ENCODE results near the gene FCSK.

Gene FCSK

GRCh38 chr16:70463235-70463634 is 8.8 kb downstream of the FCSK start:
- no peak for ATAC-seq
- Mint-ChIP-seq H3K9me3 (no peaks in the 10 kb centered on the region), H3K4me3 (no peak overlapping the region), H3K36me3 (peaks cover 11% of the 10 kb centered on the region), H3K27ac (no peak overlapping the region), H3K27me3 (no peaks in the 10 kb centered on the region), H3K4me1 (no peaks in the 10 kb centered on the region)

DNA sequence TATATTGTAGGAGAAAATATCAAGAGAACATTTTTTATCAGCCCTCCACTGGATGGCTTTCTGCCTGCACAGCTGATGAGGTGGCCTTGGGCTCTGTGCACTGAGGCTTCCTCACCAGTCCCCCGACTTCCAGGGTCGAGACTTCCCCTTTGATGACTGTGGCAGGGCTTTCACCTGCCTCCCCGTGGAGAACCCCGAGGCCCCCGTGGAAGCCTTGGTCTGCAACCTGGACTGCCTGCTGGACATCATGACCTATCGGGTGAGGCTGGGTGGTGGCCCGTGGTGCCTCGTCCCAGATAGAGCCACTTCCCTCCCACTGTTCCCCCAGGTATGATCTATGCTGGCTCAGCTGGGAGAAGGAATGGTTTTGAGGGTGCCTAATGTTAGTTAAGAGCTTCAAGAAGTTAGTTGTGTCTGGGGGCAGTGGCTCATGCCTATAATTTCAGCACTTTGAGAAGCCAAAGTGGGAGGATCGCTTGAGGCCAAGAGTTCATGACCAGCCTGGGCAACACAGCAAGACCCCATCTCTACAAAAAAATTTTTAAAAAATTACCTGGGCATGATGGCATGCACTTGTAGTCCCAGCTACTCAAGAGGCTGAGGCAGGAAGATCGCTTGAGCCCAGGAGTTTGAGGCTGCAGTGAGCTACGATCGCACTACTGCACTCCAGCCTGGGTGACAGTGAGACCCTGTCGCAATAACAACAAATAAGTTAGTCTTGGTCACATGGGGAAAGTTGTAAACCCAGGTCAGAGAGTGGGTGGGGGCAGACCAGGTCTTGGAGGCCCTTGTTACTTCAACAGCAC is 11.8 kb downstream of the FCSK start:
- no peak for ATAC-seq
- peaks cover 16% of the 10 kb centered on the region for H3K36me3 Mint-ChIP-seq
- no peaks in the 10 kb centered on the region for H3K4me1 Mint-ChIP-seq
- H3K9me3 Mint-ChIP-seq = no peaks in the 10 kb centered on the region
- H3K27me3 Mint-ChIP-seq = no peaks in the 10 kb centered on the region
- no peak overlapping the region for H3K4me3 Mint-ChIP-seq
- no peak overlapping the region for H3K27ac Mint-ChIP-seq

GRCh38 chr16:70466805-70467076 is 12.3 kb downstream of the FCSK start:
- H3K27me3 Mint-ChIP-seq = no peaks in the 10 kb centered on the region

DNA sequence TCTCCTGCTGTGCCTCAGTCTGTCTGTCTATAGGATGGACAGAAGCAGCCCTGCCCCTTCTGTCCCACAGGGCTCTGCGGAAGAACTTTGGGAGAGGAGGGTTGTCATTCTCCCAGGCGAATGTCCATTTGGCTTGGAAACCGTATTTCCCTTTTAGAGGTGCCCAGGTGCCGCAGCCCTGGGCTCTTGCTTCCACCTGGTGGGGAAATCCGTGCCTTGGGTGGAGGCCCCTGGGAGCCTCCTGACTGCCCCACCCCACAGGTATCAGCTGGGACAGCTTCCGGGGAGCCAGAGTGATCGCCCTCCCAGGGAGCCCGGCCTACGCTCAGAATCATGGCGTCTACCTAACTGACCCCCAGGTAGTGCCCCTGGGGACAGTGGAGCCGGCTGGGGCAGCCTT is 12.7 kb downstream of the FCSK start:
- no peak for ATAC-seq
- peaks cover 16% of the 10 kb centered on the region for H3K36me3 Mint-ChIP-seq
- H3K27ac Mint-ChIP-seq = no peak overlapping the region
- no peaks in the 10 kb centered on the region for H3K27me3 Mint-ChIP-seq
- H3K4me1 Mint-ChIP-seq = no peaks in the 10 kb centered on the region
- no peak overlapping the region for H3K4me3 Mint-ChIP-seq
- no peaks in the 10 kb centered on the region for H3K9me3 Mint-ChIP-seq

More at GRCh38 chr16:70466805-70467076, 12.3 kb downstream of the FCSK start:
- ATAC-seq = no peak
- peaks cover 16% of the 10 kb centered on the region for H3K36me3 Mint-ChIP-seq
- H3K9me3 Mint-ChIP-seq = no peaks in the 10 kb centered on the region
- no peaks in the 10 kb centered on the region for H3K4me1 Mint-ChIP-seq
- no peak overlapping the region for H3K4me3 Mint-ChIP-seq
- no peak overlapping the region for H3K27ac Mint-ChIP-seq

GRCh38 chr16:70467608-70468007 is 13.2 kb downstream of the FCSK start:
- Mint-ChIP-seq H3K36me3 (peaks cover 16% of the 10 kb centered on the region), H3K4me1 (no peaks in the 10 kb centered on the region), H3K27ac (no peak overlapping the region), H3K27me3 (no peaks in the 10 kb centered on the region), H3K9me3 (no peaks in the 10 kb centered on the region), H3K4me3 (no peak overlapping the region)
- no peak for ATAC-seq

DNA sequence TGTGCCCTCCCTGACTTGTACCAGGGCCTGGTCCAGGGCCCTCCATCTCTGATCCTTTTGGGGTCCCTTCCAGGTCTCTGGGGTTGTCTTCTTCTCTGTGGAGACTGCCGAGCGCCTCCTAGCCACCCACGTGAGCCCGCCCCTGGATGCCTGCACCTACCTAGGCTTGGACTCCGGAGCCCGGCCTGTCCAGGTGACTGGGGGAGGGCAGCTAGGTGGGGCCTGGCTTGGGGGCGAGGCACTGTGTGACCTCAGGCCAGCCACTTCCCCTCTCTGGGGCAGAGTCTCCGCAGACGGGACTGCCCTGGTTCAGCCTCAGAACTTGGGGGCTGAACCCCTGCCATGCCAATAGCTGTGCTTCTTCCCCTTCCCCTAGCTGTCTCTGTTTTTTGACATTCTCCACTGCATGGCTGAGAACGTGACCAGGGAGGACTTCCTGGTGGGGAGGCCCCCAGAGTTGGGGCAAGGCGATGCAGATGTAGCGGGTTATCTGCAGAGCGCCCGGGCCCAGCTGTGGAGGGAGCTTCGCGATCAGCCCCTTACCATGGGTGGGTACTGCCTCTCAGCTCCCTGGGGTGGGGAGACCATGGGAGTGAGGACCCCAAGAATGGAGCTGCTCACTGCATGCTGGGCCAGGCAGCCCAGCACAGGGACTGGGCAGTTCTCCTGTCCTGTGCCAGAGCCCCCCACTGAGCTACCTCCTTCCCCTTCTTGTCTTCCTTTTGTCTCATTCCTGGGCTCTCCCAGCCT is 14.6 kb downstream of the FCSK start:
- H3K27me3 Mint-ChIP-seq = no peaks in the 10 kb centered on the region
- H3K36me3 Mint-ChIP-seq = peaks cover 16% of the 10 kb centered on the region
- H3K27ac Mint-ChIP-seq = no peak overlapping the region
- H3K4me1 Mint-ChIP-seq = no peaks in the 10 kb centered on the region
- H3K9me3 Mint-ChIP-seq = no peaks in the 10 kb centered on the region
- no peak overlapping the region for H3K4me3 Mint-ChIP-seq
- ATAC-seq = no peak

DNA sequence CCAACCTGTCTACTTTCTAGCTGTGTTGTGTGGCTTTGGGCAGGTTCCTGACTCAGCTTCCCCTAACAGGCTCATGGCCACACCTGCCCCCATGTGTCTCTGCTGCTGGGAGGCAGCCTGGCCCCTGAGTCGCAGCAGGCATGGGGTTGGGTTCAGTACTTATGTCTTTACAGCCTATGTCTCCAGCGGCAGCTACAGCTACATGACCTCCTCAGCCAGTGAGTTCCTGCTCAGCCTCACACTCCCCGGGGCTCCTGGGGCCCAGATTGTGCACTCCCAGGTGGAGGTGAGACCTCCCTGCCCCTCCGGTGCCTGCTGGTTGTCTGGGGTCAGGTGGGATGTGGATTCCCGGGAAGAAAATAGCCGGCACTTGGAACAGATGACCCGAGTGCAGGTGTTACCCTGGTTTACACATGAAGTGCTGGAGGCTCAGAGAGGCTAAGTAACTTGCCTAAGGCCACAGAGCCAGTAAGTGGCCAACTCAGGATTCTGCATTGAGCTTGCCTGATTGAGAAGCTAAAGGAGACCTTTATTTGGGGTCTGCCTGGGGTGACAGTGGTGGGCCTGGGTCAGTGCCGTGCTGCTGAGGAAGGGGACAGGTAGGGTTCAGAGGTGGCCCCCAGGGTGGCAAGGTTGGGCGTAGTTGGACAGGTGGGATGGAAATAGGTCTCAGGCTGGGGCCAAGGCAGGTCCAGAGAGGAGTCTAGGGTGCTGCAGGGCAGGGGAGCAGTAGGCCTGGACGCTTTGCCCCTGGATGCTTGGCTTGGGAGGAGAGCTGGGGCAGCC is 15.9 kb downstream of the FCSK start:
- H3K27ac Mint-ChIP-seq = no peak overlapping the region
- H3K4me1 Mint-ChIP-seq = no peaks in the 10 kb centered on the region
- no peaks in the 10 kb centered on the region for H3K9me3 Mint-ChIP-seq
- no peaks in the 10 kb centered on the region for H3K27me3 Mint-ChIP-seq
- no peak overlapping the region for H3K4me3 Mint-ChIP-seq
- peaks cover 16% of the 10 kb centered on the region for H3K36me3 Mint-ChIP-seq
- no peak for ATAC-seq

DNA sequence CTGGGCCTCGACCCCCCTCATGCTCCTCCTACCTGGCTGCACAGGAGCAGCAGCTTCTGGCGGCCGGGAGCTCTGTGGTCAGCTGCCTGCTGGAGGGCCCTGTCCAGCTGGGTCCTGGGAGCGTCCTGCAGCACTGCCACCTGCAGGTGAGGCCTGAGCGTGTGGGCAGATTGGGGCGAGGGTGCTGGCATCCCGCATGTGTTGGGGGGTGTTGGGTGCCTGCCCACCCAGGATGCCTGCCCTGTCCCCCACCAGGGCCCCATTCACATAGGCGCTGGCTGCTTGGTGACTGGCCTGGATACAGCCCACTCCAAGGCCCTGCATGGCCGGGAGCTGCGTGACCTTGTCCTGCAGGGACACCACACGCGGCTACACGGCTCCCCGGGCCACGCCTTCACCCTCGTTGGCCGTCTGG is 16.5 kb downstream of the FCSK start:
- Mint-ChIP-seq H3K9me3 (no peaks in the 10 kb centered on the region), H3K27ac (no peak overlapping the region), H3K4me1 (peaks cover under 1% of the 10 kb centered on the region), H3K4me3 (no peak overlapping the region), H3K27me3 (no peaks in the 10 kb centered on the region), H3K36me3 (peaks cover 17% of the 10 kb centered on the region)
- ATAC-seq = no peak

DNA sequence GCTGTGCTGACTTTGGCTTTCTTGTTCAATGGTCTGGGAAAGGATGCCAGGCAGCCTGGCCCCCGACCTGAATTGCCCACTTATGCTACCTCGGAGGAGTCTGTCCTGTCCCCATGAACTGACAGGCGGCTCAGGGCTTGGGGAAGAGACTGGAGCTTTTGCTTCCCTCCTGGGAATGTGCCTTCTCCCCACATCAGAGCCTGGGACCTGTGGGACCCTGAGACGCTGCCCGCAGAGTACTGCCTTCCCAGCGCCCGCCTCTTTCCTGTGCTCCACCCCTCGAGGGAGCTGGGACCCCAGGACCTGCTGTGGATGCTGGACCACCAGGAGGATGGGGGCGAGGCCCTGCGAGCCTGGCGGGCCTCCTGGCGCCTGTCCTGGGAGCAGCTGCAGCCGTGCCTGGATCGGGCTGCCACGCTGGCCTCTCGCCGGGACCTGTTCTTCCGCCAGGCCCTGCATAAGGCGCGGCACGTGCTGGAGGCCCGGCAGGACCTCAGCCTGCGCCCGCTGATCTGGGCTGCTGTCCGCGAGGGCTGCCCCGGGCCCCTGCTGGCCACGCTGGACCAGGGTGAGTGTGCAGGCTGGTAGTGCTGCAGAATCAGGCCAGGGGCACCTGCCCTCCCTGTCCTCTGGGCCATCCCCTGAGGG is 18.5 kb downstream of the FCSK start:
- peaks cover 8% of the 10 kb centered on the region for H3K4me1 Mint-ChIP-seq
- peaks cover 19% of the 10 kb centered on the region for H3K36me3 Mint-ChIP-seq
- H3K27ac Mint-ChIP-seq = no peak overlapping the region
- no peak overlapping the region for H3K4me3 Mint-ChIP-seq
- no peaks in the 10 kb centered on the region for H3K9me3 Mint-ChIP-seq
- no peaks in the 10 kb centered on the region for H3K27me3 Mint-ChIP-seq
- ATAC-seq = no peak

DNA sequence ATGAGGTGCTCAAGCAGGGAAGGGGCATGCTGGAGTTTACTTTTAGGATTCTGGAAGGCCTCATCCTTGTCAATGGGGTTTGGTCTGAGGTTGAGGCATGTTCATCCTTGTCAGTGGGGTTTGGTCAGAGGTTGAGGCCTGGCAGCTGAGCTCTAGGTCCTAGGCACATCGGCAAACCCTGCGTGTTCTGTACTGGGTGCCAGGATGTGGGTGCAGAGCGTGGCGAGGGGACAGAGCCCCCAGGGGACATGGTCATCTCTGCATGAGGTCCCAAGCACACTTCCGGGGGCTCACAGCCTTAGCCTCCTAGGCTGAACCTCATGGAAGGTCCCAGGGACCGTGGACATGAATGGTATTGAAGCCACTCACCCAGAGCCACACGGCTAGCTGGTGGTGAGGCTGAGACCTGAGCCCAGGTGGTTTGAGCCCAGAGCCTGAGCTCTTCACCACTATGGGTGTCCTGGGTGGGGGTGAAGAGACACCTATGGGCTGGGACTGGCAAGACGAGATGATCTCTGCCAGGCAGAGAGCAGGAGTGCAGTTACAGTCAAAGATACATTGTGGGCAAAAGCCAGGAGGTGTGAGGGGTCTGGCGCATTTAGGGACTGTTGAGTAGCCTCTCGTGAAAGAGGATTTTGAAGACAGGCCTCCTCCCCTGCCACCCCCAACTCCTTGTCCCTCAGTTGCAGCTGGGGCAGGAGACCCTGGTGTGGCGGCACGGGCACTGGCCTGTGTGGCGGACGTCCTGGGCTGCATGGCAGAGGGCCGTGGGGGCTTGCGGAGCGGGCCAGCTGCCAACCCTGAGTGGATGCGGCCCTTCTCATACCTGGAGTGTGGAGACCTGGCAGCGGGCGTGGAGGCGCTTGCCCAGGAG is 19.3 kb downstream of the FCSK start:
- Mint-ChIP-seq H3K27me3 (no peaks in the 10 kb centered on the region), H3K9me3 (no peaks in the 10 kb centered on the region), H3K4me1 (peaks cover 8% of the 10 kb centered on the region), H3K36me3 (peaks cover 27% of the 10 kb centered on the region), H3K27ac (no peak overlapping the region), H3K4me3 (no peak overlapping the region)
- ATAC-seq = no peak

GRCh38 chr16:70474320-70475053 is 20.1 kb downstream of the FCSK start:
- Mint-ChIP-seq H3K27me3 (no peaks in the 10 kb centered on the region), H3K4me3 (no peak overlapping the region), H3K9me3 (no peaks in the 10 kb centered on the region), H3K27ac (no peak overlapping the region), H3K4me1 (peaks cover 8% of the 10 kb centered on the region), H3K36me3 (peaks cover 31% of the 10 kb centered on the region)
- ATAC-seq = no peak

DNA sequence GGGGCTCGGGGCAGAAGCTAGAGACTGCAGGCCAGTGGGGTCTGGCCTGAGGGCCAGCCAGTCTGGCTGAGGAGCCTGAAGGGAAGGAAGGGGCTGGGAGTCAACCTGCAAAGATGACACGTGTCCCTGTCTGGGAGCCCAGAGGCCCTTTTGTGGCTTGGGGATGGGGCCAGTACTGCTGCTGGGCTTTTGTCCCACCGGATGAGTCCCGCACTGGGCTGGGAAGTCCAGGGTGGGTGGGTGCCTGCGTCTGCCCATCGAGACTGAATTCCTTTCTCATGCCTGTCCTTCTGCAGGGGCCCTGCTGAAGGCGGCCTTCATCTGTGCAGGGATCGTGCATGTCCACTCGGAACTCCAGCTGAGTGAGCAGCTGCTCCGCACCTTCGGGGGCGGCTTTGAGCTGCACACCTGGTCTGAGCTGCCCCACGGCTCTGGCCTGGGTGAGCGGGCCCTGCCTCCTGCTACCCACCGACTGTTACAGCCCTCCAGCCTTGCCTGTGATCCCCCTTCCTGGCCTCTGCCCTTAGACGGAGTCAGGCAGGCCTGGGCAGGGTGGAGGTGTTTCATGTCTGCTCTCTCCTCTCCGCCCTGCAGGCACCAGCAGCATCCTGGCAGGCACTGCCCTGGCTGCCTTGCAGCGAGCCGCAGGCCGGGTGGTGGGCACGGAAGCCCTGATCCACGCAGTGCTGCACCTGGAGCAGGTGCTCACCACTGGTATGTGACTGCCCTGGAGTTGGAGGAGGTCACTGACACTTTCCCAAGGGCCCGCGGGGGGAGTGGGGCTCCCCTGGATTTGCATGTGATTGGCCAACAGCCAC is 20.9 kb downstream of the FCSK start:
- H3K4me1 Mint-ChIP-seq = peaks cover 8% of the 10 kb centered on the region
- no peaks in the 10 kb centered on the region for H3K9me3 Mint-ChIP-seq
- H3K4me3 Mint-ChIP-seq = no peak overlapping the region
- no peak overlapping the region for H3K27ac Mint-ChIP-seq
- no peak for ATAC-seq
- peaks cover 31% of the 10 kb centered on the region for H3K36me3 Mint-ChIP-seq
- no peaks in the 10 kb centered on the region for H3K27me3 Mint-ChIP-seq

DNA sequence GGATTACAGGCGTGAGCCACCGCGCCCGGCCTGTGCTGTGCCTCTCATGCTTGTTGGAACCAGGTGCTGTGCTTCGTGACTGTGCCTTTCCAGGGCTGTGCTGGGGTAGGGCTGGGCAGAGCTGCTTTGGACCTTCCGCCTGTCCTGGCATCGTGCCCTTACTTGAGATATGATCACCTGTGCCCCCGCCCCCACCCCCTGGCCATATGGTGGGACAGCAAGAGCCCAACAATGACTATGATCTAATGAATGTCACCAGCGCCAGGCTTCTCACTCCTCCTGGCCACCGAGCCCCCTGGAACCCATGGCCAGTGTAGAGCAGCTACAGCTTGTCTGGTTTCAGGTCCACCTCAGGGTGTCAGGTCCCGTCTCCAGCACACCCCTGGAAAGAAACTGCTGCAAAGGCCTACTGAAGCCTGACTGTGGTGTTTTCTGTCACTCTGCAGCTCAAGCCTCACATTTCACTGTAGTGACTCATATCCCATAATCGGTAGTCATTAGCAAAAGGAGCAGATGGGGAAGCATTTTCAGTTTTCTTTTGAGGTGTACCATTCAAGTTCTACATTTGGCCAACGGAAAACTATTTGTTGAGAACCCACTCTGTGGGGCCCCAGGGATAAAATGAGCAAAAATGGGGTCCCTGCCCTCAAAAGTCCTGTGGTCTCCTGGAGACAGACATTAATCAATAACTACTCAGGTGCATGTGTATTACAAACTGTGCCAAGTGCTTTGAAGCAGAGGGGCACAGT is 22.1 kb downstream of the FCSK start:
- peak; percentile 94 for ATAC-seq
- Mint-ChIP-seq H3K27me3 (no peaks in the 10 kb centered on the region), H3K9me3 (no peaks in the 10 kb centered on the region), H3K4me3 (no peak overlapping the region), H3K27ac (peak overlapping the region; percentile 87), H3K36me3 (peaks cover 38% of the 10 kb centered on the region), H3K4me1 (peaks cover 8% of the 10 kb centered on the region)

Data from stimulated activated memory B cell treated with anti-CD40 and anti-IgM and Interleukin-4, amounts not matched to agents 10 μg/mL and 1 μg/mL and 100 μg/mL, for 72 hours (primary cell).